Right lobe of liver (tissue), 6 donors: ENCODE measurements around the gene HPS6. TPM values are rescaled to one million over a fixed set of nuclear protein-coding genes. Genes with fewer than 3 reads are reported as not detected.

ENCODE experiments used
- ATAC-seq, 4 donors: fragments of 200-7000 bp; cut with Tn5 transposase; one replicate each; pipeline ENCODE4 v1.9.1; 2020; ENCODE audit warnings: mild to moderate bottlenecking in 4 of 4, moderate library complexity in 4 of 4
- DNase-seq, 3 donors: peaks; one replicate each; pipeline ENCODE4 v3.0.0-alpha.2; 2020
- H3K27ac ChIP-seq, 3 donors: fragments of 200-600 bp; one replicate each; pipeline ENCODE4 v1.8.0; 2022
- H3K27me3 ChIP-seq, 2 donors: fragments of 200-600 bp; one replicate each; pipeline ENCODE4 v1.8.0; 2022
- H3K36me3 ChIP-seq, 4 donors: fragments of 200-600 bp; sonication (generic) in 1 of 4; one replicate each; pipeline versions ENCODE4 v1.5.1 to v1.8.0; 2017 to 2022; ENCODE audit warnings: control low read depth in 1 of 4
- H3K4me1 ChIP-seq, 4 donors: fragments of 200-600 bp; sonication (generic) in 1 of 4; one replicate each; pipeline versions ENCODE4 v1.5.1 to v1.8.0; 2017 to 2022; ENCODE audit warnings: control low read depth in 1 of 4
- H3K4me3 ChIP-seq, 3 donors: fragments of 200-600 bp; one replicate each; pipeline ENCODE4 v1.8.0; 2022
- H3K9me3 ChIP-seq, 4 donors: fragments of 200-600 bp; sonication (generic) in 1 of 4; one replicate each; pipeline versions ENCODE4 v1.5.1 to v1.8.0; 2017 to 2022; ENCODE audit warnings: control low read depth in 1 of 4
- CTCF ChIP-seq, 4 donors: fragments of 200-600 bp in 3 of 4; fragments of 450-650 bp in 1 of 4; IDR thresholded peaks; one replicate each; pipeline versions ENCODE4 v1.5.1 to v1.8.0; 2016 to 2022; ENCODE audit warnings: antibody characterized with exemption in 4 of 4, mild to moderate bottlenecking in 2 of 4
- POLR2A ChIP-seq: fragments of 450-650 bp; IDR thresholded peaks from one replicate; pipeline ENCODE4 v1.6.1; 2017; ENCODE audit warnings: antibody characterized with exemption, mild to moderate bottlenecking
- WGBS: methylation state at CpG from one replicate; pipeline ENCODE4 v1.1.6; 2018; ENCODE audit warnings: low coverage, low lambda C conversion rate; ENCODE audit not compliant: insufficient coverage; ENCODE audit errors: missing lambda C conversion rate; 5-methylcytosine and 5-hydroxymethylcytosine counted together
- intact Hi-C, 2 donors: fragments of 100-400 bp; cut with DNase I; formaldehyde crosslinking; loops; one replicate each; pipeline versions ENCODE4 v1.11.2 to v1.14.1; 2022
- small RNA-seq, 2 experiments: library from RNA; depleted of rRNA; stranded (forward); fragments of <200 nt; gene quantifications; one replicate each; pipeline ENCODE3, GENCODE V24; 2016
- total RNA-seq, 6 experiments: library from RNA; depleted of rRNA in 2 of 6; stranded (reverse); fragments of >200 nt in 2 of 6; fragmentation: NEBNext Ultra II Directional in 3 of 6; extraction: Animal tissue kit (Norgen Biotek cat#: 25700) in 3 of 6; gene quantifications; one replicate each; pipeline versions ENCODE4 v1.1.0 to v1.2.4, GENCODE V29; 2016 to 2023
- donor health status: DM: no; HTN: yes; CAD: no.
- donor health status: DM: no; HTN: no; CAD: no.
- donor health status: DM: no; HTN: no; CAD: no.
- donor health status: DM: no; HTN: yes; CAD: no.
- donor health status: DM: no; HTN: yes; CAD: no.

Gene HPS6
- total RNA-seq, 6 experiments from 2014 or later, result 6.6 to 11.7 (median 8.4) TPM

DNA sequence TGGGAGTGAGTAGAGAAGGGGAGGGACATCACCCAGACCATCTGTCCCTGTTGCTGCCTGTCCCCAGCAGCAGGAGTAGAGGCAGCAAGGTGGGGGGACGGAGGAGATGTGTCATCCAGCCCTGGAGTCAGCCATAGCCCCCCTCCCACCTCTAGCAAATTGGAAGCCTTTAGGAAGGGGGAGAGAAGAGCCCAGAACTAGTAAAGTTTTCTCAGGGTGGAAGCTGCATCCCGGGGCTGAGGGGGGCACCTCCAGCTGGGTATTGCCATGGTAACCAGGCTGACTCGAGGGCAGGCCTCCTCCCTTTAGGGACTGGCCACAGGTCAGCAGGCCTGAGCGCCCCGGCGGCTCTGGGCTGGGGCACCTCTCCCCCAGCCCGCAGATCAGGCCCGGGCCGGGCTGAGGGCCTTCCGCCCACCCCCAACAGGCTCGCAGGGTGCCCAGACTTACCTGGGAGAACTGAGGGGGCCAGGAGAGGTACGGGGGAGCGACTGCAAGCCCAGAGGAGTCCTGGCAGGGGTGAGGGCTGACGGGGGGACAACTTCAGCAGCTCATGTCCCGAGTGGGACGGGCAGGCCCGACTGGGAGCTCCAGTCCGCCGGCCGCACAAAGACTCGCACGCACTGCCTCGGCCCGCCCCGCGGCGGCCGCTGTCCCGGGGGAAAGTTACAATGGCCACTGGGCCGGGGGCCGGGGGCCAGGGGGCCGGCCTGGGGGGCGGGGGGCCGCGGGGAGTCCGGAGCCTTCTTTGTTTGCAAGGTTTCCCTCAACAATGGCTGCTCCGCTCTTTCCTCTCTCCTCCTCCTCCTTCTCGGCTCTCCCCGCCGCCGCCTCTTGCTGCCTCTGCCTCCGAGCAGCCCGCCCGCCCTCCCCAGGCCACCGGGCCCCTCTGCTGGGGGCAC, 49.1 kb downstream of the HPS6 start:
- H3K4me1 ChIP-seq, result peaks cover 0 to 52% (median 14%) of the 10 kb centered on the region in 4 donors
- H3K27me3 ChIP-seq, result no peaks in the 10 kb centered on the region
- DNase-seq (peak; percentile 44 to 61 (median 55)), ATAC-seq (peak; percentile 3 to 21 (median 11))
- peaks cover 0 to 22% (median 14%) of the 10 kb centered on the region in 4 donors for H3K36me3 ChIP-seq
- H3K27ac ChIP-seq, result peak overlapping the region in 2 of 3 donors; percentile 68 to 74
- peak overlapping the region; percentile 70 to 75 (median 74) for H3K4me3 ChIP-seq
- TF ChIP-seq CTCF (IDR thresholded peaks at IDR 0.05) (no peak), POLR2A (no peak)
- no peaks in the 10 kb centered on the region for H3K9me3 ChIP-seq
- WGBS, result 0% methylated on average over 13 of the region's 45 CpGs
- intact Hi-C loops, result no loop called here

DNA sequence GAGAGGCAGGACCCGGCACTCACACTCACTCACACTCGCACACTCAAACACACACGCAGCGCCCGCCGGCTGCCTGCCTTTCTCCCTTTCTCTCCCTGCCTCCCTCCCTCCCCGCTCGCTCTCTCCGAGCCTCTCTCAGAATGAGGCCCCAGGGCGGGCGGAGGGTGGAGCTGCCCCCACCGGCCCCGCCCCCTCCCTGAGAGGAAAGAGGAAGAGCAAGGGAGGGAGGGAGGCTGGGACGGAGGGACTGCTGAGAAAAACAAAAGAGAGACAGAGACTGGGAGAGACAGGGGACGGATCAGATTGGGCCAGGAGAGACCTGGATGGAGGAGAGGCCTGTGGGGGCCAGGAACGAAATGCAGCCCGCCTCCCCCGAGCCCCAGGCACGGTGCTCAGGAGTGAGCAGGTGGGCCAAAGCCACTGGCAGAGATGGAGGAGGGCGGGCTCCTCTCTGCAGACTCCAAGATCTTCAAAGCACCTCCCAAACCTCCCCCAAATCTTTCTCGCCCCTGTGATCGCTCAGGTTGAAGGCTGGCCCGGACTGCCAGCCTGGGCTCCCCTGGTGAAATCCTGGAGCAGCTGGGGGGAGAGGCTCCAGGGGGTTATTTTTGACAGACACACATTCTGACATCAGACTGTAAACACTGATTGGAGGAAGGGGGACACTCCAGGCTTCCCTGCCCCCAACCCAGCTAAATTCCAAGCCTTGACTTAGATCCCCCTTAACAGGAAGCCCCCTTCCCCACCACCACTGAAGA, 49.9 kb downstream of the HPS6 start:
- Histone ChIP-seq H3K4me1 (peaks cover 0 to 52% (median 14%) of the 10 kb centered on the region in 4 donors), H3K36me3 (peaks cover 0 to 13% (median 10%) of the 10 kb centered on the region in 4 donors), H3K27ac (peak overlapping the region; percentile 58 to 74 (median 68)), H3K9me3 (no peaks in the 10 kb centered on the region), H3K27me3 (no peaks in the 10 kb centered on the region), H3K4me3 (peak overlapping the region; percentile 70 to 75 (median 74))
- WGBS, result 0% methylated on average over 16 of the region's 23 CpGs
- intact Hi-C loops, result no loop called here
- DNase-seq (peak; percentile 91 to 95 (median 94)), ATAC-seq (peak; percentile 87 to 91 (median 89))
- TF ChIP-seq CTCF (IDR thresholded peaks at IDR 0.05) (no peak), POLR2A (peak; percentile 38)

DNA sequence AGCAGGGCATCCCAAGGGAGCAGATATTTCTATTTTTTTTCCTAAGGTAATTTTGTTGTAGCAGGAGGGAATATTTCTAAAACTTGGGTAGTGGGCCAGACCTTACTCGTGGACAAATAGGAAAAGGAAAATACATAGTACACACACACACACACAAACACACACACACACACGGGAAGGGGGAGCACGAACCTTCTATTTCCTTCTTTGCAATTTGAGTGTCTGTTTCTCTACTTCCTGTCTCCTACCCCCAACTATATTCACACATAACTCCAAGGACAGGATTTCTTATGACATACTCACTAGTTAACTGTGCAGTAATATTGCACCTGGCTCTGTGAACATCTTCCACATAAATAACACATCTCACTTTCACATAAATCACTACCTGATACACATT, 50.6 kb downstream of the HPS6 start:
- no peaks in the 10 kb centered on the region for H3K27me3 ChIP-seq
- H3K9me3 ChIP-seq, result no peaks in the 10 kb centered on the region
- 7% methylated on average over 3 of the region's 3 CpGs for WGBS
- no peak overlapping the region for H3K4me3 ChIP-seq
- H3K27ac ChIP-seq, result peak overlapping the region; percentile 58 to 74 (median 68)
- intact Hi-C loops, result no loop called here
- ATAC-seq (no peak), DNase-seq (no peak)
- no peak for TF ChIP-seq POLR2A
- TF ChIP-seq CTCF (IDR thresholded peaks at IDR 0.05), result no peak
- peaks cover 0 to 52% (median 14%) of the 10 kb centered on the region in 4 donors for H3K4me1 ChIP-seq
- H3K36me3 ChIP-seq, result peaks cover 0 to 6% (median 3%) of the 10 kb centered on the region in 4 donors

- H3K4me1 ChIP-seq, result peaks cover 0 to 52% (median 14%) of the 10 kb centered on the region in 4 donors
- no peaks in the 10 kb centered on the region for H3K27me3 ChIP-seq
- H3K27ac ChIP-seq, result peak overlapping the region in 2 of 3 donors; percentile 65 to 81
- TF ChIP-seq CTCF (IDR thresholded peaks at IDR 0.05) (no peak), POLR2A (no peak)
- intact Hi-C loops, result no loop called here
- WGBS, result 82% methylated on average over 1 of the region's 1 CpG
- ATAC-seq, result no peak
- H3K36me3 ChIP-seq, result no peaks in the 10 kb centered on the region
- no peak for DNase-seq
- no peaks in the 10 kb centered on the region for H3K9me3 ChIP-seq
- H3K4me3 ChIP-seq, result no peak overlapping the region
Observed at GRCh38 chr10:102116656-102117055, 51.5 kb downstream of the HPS6 start.

Small RNA genes within 50 kb of the gene (small RNA-seq; reads per million reads assigned to genes)
- gene AL500527.1 (0 reads per million in 2 experiments), gene AL500527.2 (0 reads per million in 2 experiments)

Other genes starting within 250 kb of the HPS6 start
- 10 to 100 TPM; 34.7 to 52.2 (median 36.7) TPM for gene OGA, start 246.9 kb upstream of the HPS6 start, total RNA-seq
- gene KCNIP2, start 221.5 kb upstream of the HPS6 start, total RNA-seq, result 1 to 10 TPM in 5 of 6 experiments, under 1 TPM in 1; 0.53 to 1.9 (median 1.1) TPM
- gene ARMH3, start 9.2 kb upstream of the HPS6 start, total RNA-seq, result 10 to 100 TPM in 4 of 6 experiments, 1 to 10 TPM in 2; 8.5 to 13.4 (median 11.6) TPM
- 10 to 100 TPM; 11.2 to 14.7 (median 13.0) TPM for gene LDB1, start 55.0 kb downstream of the HPS6 start, total RNA-seq
- 10 to 100 TPM in 3 of 6 experiments, 1 to 10 TPM in 3; 7.9 to 18.2 (median 10.3) TPM for gene PPRC1, start 67.7 kb downstream of the HPS6 start, total RNA-seq
- 10 to 100 TPM; 16.0 to 60.2 (median 27.3) TPM for gene NOLC1, start 87.0 kb downstream of the HPS6 start, total RNA-seq
- gene ELOVL3, start 160.9 kb downstream of the HPS6 start, total RNA-seq, result not detected
- not detected for gene PITX3, start 176.2 kb downstream of the HPS6 start, total RNA-seq
- gene GBF1, start 180.2 kb downstream of the HPS6 start, total RNA-seq, result 10 to 100 TPM; 22.6 to 27.2 (median 23.7) TPM